Muscle of arm (tissue), 14 donors: ENCODE results near the gene MRTFA. TPM values are rescaled to one million over a fixed set of nuclear protein-coding genes. Genes with fewer than 3 reads are reported as not detected.
"Not testable (repeated sequence)": the region's sequence is repeated elsewhere in the genome, so short reads cannot be mapped to it uniquely, and the experiment has no call there.

ENCODE experiments used
- DNase-seq: peaks from one replicate; pipeline ENCODE4 v3.0.0-alpha.2; 2013
- long read RNA-seq, 11 donors: transcript quantifications; one replicate each; lab custom pipeline, GENCODE V29; 2026
- polyA plus RNA-seq, 12 donors: library from polyadenylated mRNA; unstranded; fragments of 120-200 nt; gene quantifications; one replicate each; pipeline ENCODE4 v1.2.1, GENCODE V29; 2013; ENCODE audit not compliant: insufficient read length in 12 of 12

Gene MRTFA
- 10 to 100 TPM in 11 of 12 donors, not detected in 1; 19.0 to 35.7 (median 23.5) TPM for polyA plus RNA-seq
- long read RNA-seq, donor 1, full-length matches to known transcripts = 3 of 3 reads
- long read RNA-seq, donor 1, partial matches to known transcripts = 0 of 3 reads
- long read RNA-seq, donor 1, other reads (novel, unspliced or antisense) = 0 of 3 reads
- long read RNA-seq, donor 2, full-length matches to known transcripts = 2 of 2 reads
- long read RNA-seq, donor 2, partial matches to known transcripts = 0 of 2 reads
- long read RNA-seq, donor 2, other reads (novel, unspliced or antisense) = 0 of 2 reads
- long read RNA-seq, donor 3, full-length matches to known transcripts = 2 of 2 reads
- long read RNA-seq, donor 3, partial matches to known transcripts = 0 of 2 reads
- long read RNA-seq, donor 3, other reads (novel, unspliced or antisense) = 0 of 2 reads
- long read RNA-seq, donor 4 = 0 reads
- long read RNA-seq, donor 5, full-length matches to known transcripts = 1 of 1 reads
- long read RNA-seq, donor 5, partial matches to known transcripts = 0 of 1 reads
- long read RNA-seq, donor 5, other reads (novel, unspliced or antisense) = 0 of 1 reads
- long read RNA-seq, donor 6 = 0 reads
- long read RNA-seq, donor 7 = 0 reads
- long read RNA-seq, donor 8, partial matches to known transcripts = 0 of 1 reads
- long read RNA-seq, donor 8, other reads (novel, unspliced or antisense) = 0 of 1 reads
- long read RNA-seq, donor 9, partial matches to known transcripts = 0 of 1 reads
- long read RNA-seq, donor 9, other reads (novel, unspliced or antisense) = 0 of 1 reads
- long read RNA-seq, donor 10, full-length matches to known transcripts = 3 of 3 reads
- long read RNA-seq, donor 10, partial matches to known transcripts = 0 of 3 reads
- long read RNA-seq, donor 10, other reads (novel, unspliced or antisense) = 0 of 3 reads
- long read RNA-seq, donor 11, partial matches to known transcripts = 0 of 1 reads
- long read RNA-seq, donor 11, other reads (novel, unspliced or antisense) = 0 of 1 reads

GRCh38 chr22:40636380-40637182, at the start of gene MRTFA:
Gene MRTFA (minus strand): TSS chr22:40636719.
- DNase-seq = peak; percentile 100

- DNase-seq = no peak
These were observed 48.9 kb upstream of the MRTFA start for GRCh38 chr22:40685406-40685805.

- no peak for DNase-seq
These were observed 48.2 kb upstream of the MRTFA start for GRCh38 chr22:40684728-40685127.

GRCh38 chr22:40681451-40681850, 44.9 kb upstream of the MRTFA start:
- no peak for DNase-seq

- DNase-seq = no peak
These were observed 44.3 kb upstream of the MRTFA start for GRCh38 chr22:40680819-40681183.

- peak; percentile 15 for DNase-seq
These were observed 43.7 kb upstream of the MRTFA start for GRCh38 chr22:40679964-40680818.

GRCh38 chr22:40679249-40679963, 42.9 kb upstream of the MRTFA start, which contains the start of gene MCHR1:
Gene MCHR1 (plus strand): TSS chr22:40679484. CDS start chr22:40679653, 169 bp downstream.
- no peak for DNase-seq

GRCh38 chr22:40678493-40679248, 42.2 kb upstream of the MRTFA start:
- DNase-seq = no peak

GRCh38 chr22:40676644-40677043, 40.1 kb upstream of the MRTFA start:
- no peak for DNase-seq

- DNase-seq = not testable (repeated sequence)
These were observed 39.6 kb upstream of the MRTFA start for GRCh38 chr22:40676166-40676565.

- no peak for DNase-seq
These were observed 37.8 kb upstream of the MRTFA start for GRCh38 chr22:40674274-40674673.

GRCh38 chr22:40673017-40673416, 36.5 kb upstream of the MRTFA start:
- DNase-seq = no peak

- DNase-seq = no peak
These were observed 35.4 kb upstream of the MRTFA start for GRCh38 chr22:40671796-40672360.

GRCh38 chr22:40671369-40671768, 34.9 kb upstream of the MRTFA start:
- DNase-seq = no peak

- no peak for DNase-seq
These were observed 33.5 kb upstream of the MRTFA start for GRCh38 chr22:40670058-40670457.

- no peak for DNase-seq
These were observed 32.3 kb upstream of the MRTFA start for GRCh38 chr22:40668611-40669411.

GRCh38 chr22:40666151-40666848, 29.8 kb upstream of the MRTFA start:
- DNase-seq = peak; percentile 82
